ENCODE results near the gene DYNLT2B.
A peak's percentile ranks its signal among the peaks of the same experiment; 100 is the strongest.
"Not testable (repeated sequence)": the region's sequence is repeated elsewhere in the genome, so short reads cannot be mapped to it uniquely, and the experiment has no call there.

Gene DYNLT2B

GRCh38 chr3:196302551-196302950, 15.5 kb downstream of the DYNLT2B start:
- not testable (repeated sequence) for H3K9ac ChIP-seq (ENCODE audit: low read depth, low read length, poor library complexity); H3K9me3 ChIP-seq (replicated peaks in 1 of 2; ENCODE audit: control insufficient read depth in 2 of 2, insufficient read depth in 1 of 2, low read depth in 1 of 2, low read length in 2 of 2); H2BK120ac ChIP-seq (ENCODE audit: low read depth, low read length); H3K4me1 ChIP-seq (ENCODE audit: control insufficient read depth in 2 of 2, insufficient read depth in 1 of 2, low read depth in 1 of 2, low read length in 2 of 2); H2AFZ ChIP-seq (ENCODE audit: low read length); H4K91ac ChIP-seq (ENCODE audit: low read depth, low read length, poor library complexity); H3K4me2 ChIP-seq (ENCODE audit: insufficient read depth, low read length, poor library complexity, severe bottlenecking); H3K4ac ChIP-seq (ENCODE audit: low read length); H2BK5ac ChIP-seq (ENCODE audit: low read length); DNase-seq (ENCODE audit: low spot score); H4K8ac ChIP-seq (ENCODE audit: low read depth, low read length); H2AK5ac ChIP-seq (ENCODE audit: low read depth, low read length); H2BK15ac ChIP-seq (ENCODE audit: low read length); H3K4me3 ChIP-seq (ENCODE audit: low read length in 2 of 2); H3K27me3 ChIP-seq (ENCODE audit: control insufficient read depth in 3 of 3, insufficient read depth in 3 of 3, low read depth in 1 of 3, low read length in 3 of 3); H3K23ac ChIP-seq (ENCODE audit: low read depth, low read length, poor library complexity); H2BK12ac ChIP-seq (ENCODE audit: low read length); H3K18ac ChIP-seq (ENCODE audit: low read length); H3K14ac ChIP-seq (ENCODE audit: low read length); H3K27ac ChIP-seq (replicated peaks; ENCODE audit: low read length); H3K79me1 ChIP-seq (ENCODE audit: low read depth, low read length)
- WGBS, 2 donors (ENCODE audit: extremely low coverage in 2 of 2, insufficient read length in 2 of 2, insufficient replicate concordance in 1 of 2): no CpG with 5 or more reads among the region's 10 CpGs
- peaks cover 17 to 77% of the 10 kb centered on the region in 2 donors for H3K36me3 ChIP-seq (replicated peaks in 1 of 2; ENCODE audit: control insufficient read depth in 2 of 2, insufficient read depth in 2 of 2, low read length in 2 of 2)

DNA sequence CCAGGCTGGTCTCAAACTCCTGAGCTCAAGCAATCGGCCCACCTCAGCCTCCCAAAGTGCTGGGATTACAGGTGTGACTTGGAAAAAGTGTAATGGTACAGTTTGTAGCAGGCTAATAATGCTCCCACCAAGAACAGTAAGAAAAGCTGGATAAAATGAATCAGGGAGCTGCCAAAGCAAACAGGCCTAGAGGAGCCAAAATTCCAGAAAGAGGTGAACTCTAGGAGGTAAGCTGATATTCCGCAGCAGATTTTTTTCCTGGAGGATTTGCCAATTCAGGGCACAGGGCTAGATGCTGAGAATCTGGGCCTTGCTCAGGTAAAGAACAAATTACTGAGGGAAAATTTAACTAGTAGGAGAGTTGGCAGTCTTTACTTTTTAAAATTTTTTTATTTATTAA, 19.5 kb downstream of the DYNLT2B start:
- no peak for DNase-seq (ENCODE audit: low spot score)
- Histone ChIP-seq H3K23ac (ENCODE audit: low read depth, low read length, poor library complexity) (no peak overlapping the region), H2BK5ac (ENCODE audit: low read length) (no peak overlapping the region), H4K91ac (ENCODE audit: low read depth, low read length, poor library complexity) (no peak overlapping the region), H2BK120ac (ENCODE audit: low read depth, low read length) (no peak overlapping the region), H2BK12ac (ENCODE audit: low read length) (no peak overlapping the region), H3K4me1 (ENCODE audit: control insufficient read depth in 2 of 2, insufficient read depth in 1 of 2, low read depth in 1 of 2, low read length in 2 of 2) (no peaks in the 10 kb centered on the region), H3K27me3 (ENCODE audit: control insufficient read depth in 3 of 3, insufficient read depth in 3 of 3, low read depth in 1 of 3, low read length in 3 of 3) (no peaks in the 10 kb centered on the region), H3K4me3 (ENCODE audit: low read length in 2 of 2) (no peak overlapping the region), H3K36me3 (replicated peaks in 1 of 2; ENCODE audit: control insufficient read depth in 2 of 2, insufficient read depth in 2 of 2, low read length in 2 of 2) (peaks cover 13 to 66% of the 10 kb centered on the region in 2 donors), H3K18ac (ENCODE audit: low read length) (no peak overlapping the region), H3K79me1 (ENCODE audit: low read depth, low read length) (no peaks in the 10 kb centered on the region), H3K9me3 (replicated peaks in 1 of 2; ENCODE audit: control insufficient read depth in 2 of 2, insufficient read depth in 1 of 2, low read depth in 1 of 2, low read length in 2 of 2) (no peaks in the 10 kb centered on the region), H2BK15ac (ENCODE audit: low read length) (no peak overlapping the region), H3K9ac (ENCODE audit: low read depth, low read length, poor library complexity) (no peak overlapping the region), H3K27ac (replicated peaks; ENCODE audit: low read length) (no peak overlapping the region), H3K4ac (ENCODE audit: low read length) (no peak overlapping the region), H2AK5ac (ENCODE audit: low read depth, low read length) (no peak overlapping the region), H4K8ac (ENCODE audit: low read depth, low read length) (no peak overlapping the region), H3K4me2 (ENCODE audit: insufficient read depth, low read length, poor library complexity, severe bottlenecking) (no peak overlapping the region), H3K14ac (ENCODE audit: low read length) (no peak overlapping the region), H2AFZ (ENCODE audit: low read length) (no peak overlapping the region)
- no CpG with 5 or more reads among the region's 2 CpGs for WGBS, 2 donors (ENCODE audit: extremely low coverage in 2 of 2, insufficient read length in 2 of 2, insufficient replicate concordance in 1 of 2)

DNA sequence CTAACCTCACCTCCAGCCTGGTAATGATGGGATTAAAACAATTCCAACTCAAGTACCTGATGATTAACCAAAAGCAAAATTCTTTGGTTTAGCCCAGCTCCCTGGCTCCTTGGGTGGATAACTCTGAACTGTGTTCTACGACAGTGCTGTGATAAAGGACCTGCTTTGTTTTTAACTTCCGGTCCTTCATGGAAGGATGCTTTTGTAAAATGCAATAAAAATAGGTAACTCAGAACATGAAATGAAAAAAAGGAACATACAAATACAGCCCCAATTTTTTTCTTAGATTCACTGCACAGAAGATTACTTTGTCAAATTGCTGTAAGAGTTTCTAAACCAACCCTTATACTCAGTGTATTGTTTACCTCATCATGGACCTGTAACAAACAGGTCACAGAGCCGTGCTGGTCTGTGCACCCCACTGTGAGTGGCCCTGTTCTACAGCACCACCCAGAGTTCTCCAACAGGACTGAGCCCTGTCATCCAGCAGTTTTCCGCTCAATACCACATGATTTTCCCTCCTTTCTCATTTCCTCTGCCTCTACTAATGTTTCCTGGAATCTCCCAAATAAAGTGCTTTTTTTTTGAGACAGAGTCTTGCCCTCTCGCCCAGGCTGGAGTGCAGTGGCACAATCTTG, 25.6 kb downstream of the DYNLT2B start:
- H3K14ac ChIP-seq (ENCODE audit: low read length): no peak overlapping the region
- no peak overlapping the region for H3K4me3 ChIP-seq (ENCODE audit: low read length in 2 of 2)
- H3K9me3 ChIP-seq (replicated peaks in 1 of 2; ENCODE audit: control insufficient read depth in 2 of 2, insufficient read depth in 1 of 2, low read depth in 1 of 2, low read length in 2 of 2): no peaks in the 10 kb centered on the region
- no peak overlapping the region for H3K4ac ChIP-seq (ENCODE audit: low read length)
- H2AFZ ChIP-seq (ENCODE audit: low read length): no peak overlapping the region
- peak overlapping the region; percentile 65 for H4K8ac ChIP-seq (ENCODE audit: low read depth, low read length)
- no peak overlapping the region for H3K4me2 ChIP-seq (ENCODE audit: insufficient read depth, low read length, poor library complexity, severe bottlenecking)
- no peak for DNase-seq (ENCODE audit: low spot score)
- H2BK12ac ChIP-seq (ENCODE audit: low read length): no peak overlapping the region
- H3K27ac ChIP-seq (replicated peaks; ENCODE audit: low read length): no peak overlapping the region
- peaks cover 0 to 2% of the 10 kb centered on the region in 2 donors for H3K4me1 ChIP-seq (ENCODE audit: control insufficient read depth in 2 of 2, insufficient read depth in 1 of 2, low read depth in 1 of 2, low read length in 2 of 2)
- no peak overlapping the region for H4K91ac ChIP-seq (ENCODE audit: low read depth, low read length, poor library complexity)
- no peak overlapping the region for H3K18ac ChIP-seq (ENCODE audit: low read length)
- H3K9ac ChIP-seq (ENCODE audit: low read depth, low read length, poor library complexity): no peak overlapping the region
- H2BK120ac ChIP-seq (ENCODE audit: low read depth, low read length): no peak overlapping the region
- no peaks in the 10 kb centered on the region for H3K27me3 ChIP-seq (ENCODE audit: control insufficient read depth in 3 of 3, insufficient read depth in 3 of 3, low read depth in 1 of 3, low read length in 3 of 3)
- no peak overlapping the region for H3K23ac ChIP-seq (ENCODE audit: low read depth, low read length, poor library complexity)
- no peak overlapping the region for H2BK15ac ChIP-seq (ENCODE audit: low read length)
- H2AK5ac ChIP-seq (ENCODE audit: low read depth, low read length): no peak overlapping the region
- no peak overlapping the region for H2BK5ac ChIP-seq (ENCODE audit: low read length)
- peaks cover 2 to 25% of the 10 kb centered on the region in 2 donors for H3K36me3 ChIP-seq (replicated peaks in 1 of 2; ENCODE audit: control insufficient read depth in 2 of 2, insufficient read depth in 2 of 2, low read length in 2 of 2)
- H3K79me1 ChIP-seq (ENCODE audit: low read depth, low read length): no peaks in the 10 kb centered on the region
- WGBS, 2 donors (ENCODE audit: extremely low coverage in 2 of 2, insufficient read length in 2 of 2, insufficient replicate concordance in 1 of 2): no CpG with 5 or more reads among the region's 5 CpGs

GRCh38 chr3:196288141-196288460, 29.9 kb downstream of the DYNLT2B start:
- Histone ChIP-seq H3K27ac (replicated peaks; ENCODE audit: low read length) (peak overlapping the region; percentile 86), H3K4me3 (ENCODE audit: low read length in 2 of 2) (peak overlapping the region; percentile 68 to 97), H2BK15ac (ENCODE audit: low read length) (no peak overlapping the region), H3K4ac (ENCODE audit: low read length) (no peak overlapping the region), H2BK12ac (ENCODE audit: low read length) (no peak overlapping the region), H2AFZ (ENCODE audit: low read length) (peak overlapping the region; percentile 84), H3K4me2 (ENCODE audit: insufficient read depth, low read length, poor library complexity, severe bottlenecking) (peak overlapping the region; percentile 80), H3K9me3 (replicated peaks in 1 of 2; ENCODE audit: control insufficient read depth in 2 of 2, insufficient read depth in 1 of 2, low read depth in 1 of 2, low read length in 2 of 2) (no peaks in the 10 kb centered on the region), H3K14ac (ENCODE audit: low read length) (no peak overlapping the region), H3K18ac (ENCODE audit: low read length) (peak overlapping the region; percentile 97), H3K27me3 (ENCODE audit: control insufficient read depth in 3 of 3, insufficient read depth in 3 of 3, low read depth in 1 of 3, low read length in 3 of 3) (no peaks in the 10 kb centered on the region), H2AK5ac (ENCODE audit: low read depth, low read length) (no peak overlapping the region), H3K36me3 (replicated peaks in 1 of 2; ENCODE audit: control insufficient read depth in 2 of 2, insufficient read depth in 2 of 2, low read length in 2 of 2) (peaks cover 2 to 7% of the 10 kb centered on the region in 2 donors), H3K23ac (ENCODE audit: low read depth, low read length, poor library complexity) (peak overlapping the region; percentile 95), H2BK120ac (ENCODE audit: low read depth, low read length) (no peak overlapping the region), H3K79me1 (ENCODE audit: low read depth, low read length) (no peaks in the 10 kb centered on the region), H3K9ac (ENCODE audit: low read depth, low read length, poor library complexity) (peak overlapping the region; percentile 92), H3K4me1 (ENCODE audit: control insufficient read depth in 2 of 2, insufficient read depth in 1 of 2, low read depth in 1 of 2, low read length in 2 of 2) (peaks cover 0 to 2% of the 10 kb centered on the region in 2 donors), H4K91ac (ENCODE audit: low read depth, low read length, poor library complexity) (peak overlapping the region; percentile 90), H4K8ac (ENCODE audit: low read depth, low read length) (no peak overlapping the region), H2BK5ac (ENCODE audit: low read length) (no peak overlapping the region)
- no CpG with 5 or more reads among the region's 17 CpGs for WGBS, 2 donors (ENCODE audit: extremely low coverage in 2 of 2, insufficient read length in 2 of 2, insufficient replicate concordance in 1 of 2)
- DNase-seq (ENCODE audit: low spot score): no peak
